ENCODE data around the gene LHFPL3. TPM values are rescaled to one million over a fixed set of nuclear protein-coding genes. Genes with fewer than 3 reads are reported as not detected.

The LHFPL3 gene
- polyA plus RNA-seq, 2 of the 4 experiments (the other 2 are of a cell fraction): not detected

GRCh38 chr7:104664648-104665047, 336.2 kb downstream of the LHFPL3 start:
- H3K27ac ChIP-seq: no peak overlapping the region
- TF ChIP-seq KDM5A (IDR thresholded peaks at IDR 0.05): no peak
- TF ChIP-seq KDM1A (IDR thresholded peaks at IDR 0.05; ENCODE audit: low read depth): no peak
- no peak for TF ChIP-seq RAD21 (conservative IDR thresholded peaks at IDR 0.05 in 1 of 2, IDR thresholded peaks at IDR 0.05 in 1 of 2)
- no peak for TF ChIP-seq MYC (IDR thresholded peaks at IDR 0.05; ENCODE audit: borderline replicate concordance, low read length)
- TF ChIP-seq, protein P1, sequence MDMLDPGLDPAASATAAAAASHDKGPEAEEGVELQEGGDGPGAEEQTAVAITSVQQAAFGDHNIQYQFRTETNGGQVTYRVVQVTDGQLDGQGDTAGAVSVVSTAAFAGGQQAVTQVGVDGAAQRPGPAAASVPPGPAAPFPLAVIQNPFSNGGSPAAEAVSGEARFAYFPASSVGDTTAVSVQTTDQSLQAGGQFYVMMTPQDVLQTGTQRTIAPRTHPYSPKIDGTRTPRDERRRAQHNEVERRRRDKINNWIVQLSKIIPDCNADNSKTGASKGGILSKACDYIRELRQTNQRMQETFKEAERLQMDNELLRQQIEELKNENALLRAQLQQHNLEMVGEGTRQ (IDR thresholded peaks at IDR 0.05): no peak
- TF ChIP-seq FOSB (CRISPR knock-in tag; IDR thresholded peaks at IDR 0.05): no peak
- TF ChIP-seq E2F6 (IDR thresholded peaks at IDR 0.05; ENCODE audit: borderline replicate concordance, low read depth): no peak
- TF ChIP-seq NFE2L2 (conservative IDR thresholded peaks at IDR 0.05; ENCODE audit: low read length): no peak
- TF ChIP-seq, protein P2, sequence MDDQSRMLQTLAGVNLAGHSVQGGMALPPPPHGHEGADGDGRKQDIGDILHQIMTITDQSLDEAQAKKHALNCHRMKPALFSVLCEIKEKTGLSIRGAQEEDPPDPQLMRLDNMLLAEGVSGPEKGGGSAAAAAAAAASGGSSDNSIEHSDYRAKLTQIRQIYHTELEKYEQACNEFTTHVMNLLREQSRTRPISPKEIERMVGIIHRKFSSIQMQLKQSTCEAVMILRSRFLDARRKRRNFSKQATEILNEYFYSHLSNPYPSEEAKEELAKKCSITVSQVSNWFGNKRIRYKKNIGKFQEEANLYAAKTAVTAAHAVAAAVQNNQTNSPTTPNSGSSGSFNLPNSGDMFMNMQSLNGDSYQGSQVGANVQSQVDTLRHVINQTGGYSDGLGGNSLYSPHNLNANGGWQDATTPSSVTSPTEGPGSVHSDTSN (IDR thresholded peaks at IDR 0.05): no peak
- TF ChIP-seq FOXS1 (CRISPR knock-in tag; IDR thresholded peaks at IDR 0.05): no peak
- no peak for TF ChIP-seq CTCF (IDR thresholded peaks at IDR 0.05)
- TF ChIP-seq CHD4 (IDR thresholded peaks at IDR 0.05; ENCODE audit: borderline replicate concordance): no peak
- H3K4me3 ChIP-seq: no peak overlapping the region
- DNase-seq (ENCODE audit: low read depth in 1 of 2, low spot score in 1 of 2) (no peak), ATAC-seq (no peak), FAIRE-seq (no peak)
- H3K4me2 ChIP-seq: no peak overlapping the region
- ChIA-PET CTCF (interaction anchor here (1.7 kb wide), 1 partner anchor 9 kb away, joined by 3 read pairs; no protein-coding TSS in a partner anchor), POLR2A (no interaction called here)
- 0% methylated on average over 1 of the region's 1 CpG for WGBS (ENCODE audit: missing lambda C conversion rate)
- no peaks in the 10 kb centered on the region for H3K9me3 ChIP-seq
- H3K4me1 ChIP-seq: no peaks in the 10 kb centered on the region

DNA sequence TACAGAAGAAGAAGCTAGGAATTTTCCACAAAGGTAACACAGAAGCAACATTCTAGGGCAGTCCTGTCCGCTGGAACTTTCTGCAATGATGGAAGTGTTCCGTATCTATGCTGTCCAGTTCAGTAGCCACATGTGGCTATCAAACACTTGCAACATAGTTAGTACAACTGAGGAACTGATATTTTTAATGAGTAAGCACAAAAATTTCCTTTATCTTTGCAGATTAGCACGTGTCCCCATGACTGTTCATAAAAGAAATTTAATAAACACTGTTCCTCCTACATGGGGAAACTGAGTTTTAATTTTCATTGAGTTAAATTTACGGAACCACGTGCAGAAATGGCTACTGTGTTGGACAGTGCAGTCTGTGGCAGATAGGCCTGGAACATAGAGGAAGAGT, 349.2 kb downstream of the LHFPL3 start:
- FAIRE-seq: no peak
- 14% methylated on average over 5 of the region's 5 CpGs for WGBS (ENCODE audit: missing lambda C conversion rate)
- no peak for TF ChIP-seq EP300 (IDR thresholded peaks at IDR 0.05)
- peak; percentile 21 for TF ChIP-seq MAFK (IDR thresholded peaks at IDR 0.05; ENCODE audit: partially characterized antibody)
- no peak for TF ChIP-seq ESRRA (IDR thresholded peaks at IDR 0.05; ENCODE audit: borderline replicate concordance, low read length)
- DNase-seq (ENCODE audit: low read depth in 1 of 2, low spot score in 1 of 2): no peak
- no peak overlapping the region for H3K4me3 ChIP-seq
- no peak overlapping the region for H3K4me2 ChIP-seq
- no peaks in the 10 kb centered on the region for H3K9me3 ChIP-seq
- ChIA-PET CTCF (no interaction called here), POLR2A (no interaction called here)
- no peak overlapping the region for H3K27ac ChIP-seq
- no peak for ATAC-seq
- no peaks in the 10 kb centered on the region for H3K4me1 ChIP-seq

DNA sequence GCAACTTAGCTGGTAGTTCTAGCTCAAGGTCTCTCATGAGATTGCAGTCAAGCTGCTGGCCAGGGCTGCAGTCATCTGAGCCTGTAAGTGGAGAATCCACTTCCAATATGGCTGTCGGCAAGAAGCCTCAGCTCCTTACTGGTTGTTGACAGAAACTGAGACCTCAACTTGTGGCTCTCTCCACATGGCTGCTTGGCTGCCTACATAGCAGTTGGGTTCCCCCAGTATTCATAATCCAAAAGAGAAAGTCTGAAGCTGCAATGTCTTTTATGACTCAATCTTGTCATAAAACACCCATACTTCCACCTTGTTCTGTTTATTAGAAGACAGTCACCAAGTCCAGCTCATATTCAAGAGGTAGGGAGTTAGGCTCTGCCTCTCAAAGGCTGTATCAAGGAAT, 350.7 kb downstream of the LHFPL3 start:
- no peak for DNase-seq (ENCODE audit: low read depth in 1 of 2, low spot score in 1 of 2)
- Histone ChIP-seq H3K9me3 (no peaks in the 10 kb centered on the region), H3K4me3 (no peak overlapping the region), H3K4me2 (no peak overlapping the region), H3K27ac (no peak overlapping the region), H3K4me1 (no peaks in the 10 kb centered on the region)
- ATAC-seq: no peak
- TF ChIP-seq, protein P3, sequence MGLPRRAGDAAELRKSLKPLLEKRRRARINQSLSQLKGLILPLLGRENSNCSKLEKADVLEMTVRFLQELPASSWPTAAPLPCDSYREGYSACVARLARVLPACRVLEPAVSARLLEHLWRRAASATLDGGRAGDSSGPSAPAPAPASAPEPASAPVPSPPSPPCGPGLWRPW (IDR thresholded peaks at IDR 0.05): no peak
- no peak for TF ChIP-seq FOXS1 (CRISPR knock-in tag; IDR thresholded peaks at IDR 0.05)
- no peak for TF ChIP-seq NPAS2 (CRISPR knock-in tag; IDR thresholded peaks at IDR 0.05; ENCODE audit: borderline replicate concordance)
- no peak for TF ChIP-seq CBX2 (IDR thresholded peaks at IDR 0.05; ENCODE audit: borderline replicate concordance, low read depth)
- no peak for TF ChIP-seq TFCP2L1 (CRISPR knock-in tag; IDR thresholded peaks at IDR 0.05)
- CTCF ChIA-PET: no interaction called here
- POLR2A ChIA-PET: no interaction called here
- no peak for FAIRE-seq
- 93% methylated on average over 1 of the region's 1 CpG for WGBS (ENCODE audit: missing lambda C conversion rate)
